Posterior vena cava (tissue), 2 donors: Measurements from ENCODE around the gene CACNB4. TPM values are rescaled to one million over a fixed set of nuclear protein-coding genes. Genes with fewer than 3 reads are reported as not detected.

Experiments
- DNase-seq: peaks from one replicate; pipeline ENCODE4 v3.0.0-alpha.2; 2020; ENCODE audit warnings: low spot score
- intact Hi-C, 2 donors: fragments of 100-400 bp; cut with DNase I; formaldehyde crosslinking; loops; one replicate each; pipeline versions ENCODE4 v1.14.1 to v1.14.2; 2022 to 2023
- total RNA-seq, 2 donors: library from RNA; stranded (reverse); fragmentation: NEBNext Ultra II Directional; extraction: Animal tissue kit (Norgen Biotek cat#: 25700); gene quantifications; one replicate each; pipeline ENCODE4 v1.2.1, GENCODE V29; 2021
- donor health status: DM: yes; HTN: yes; CAD: no.
- donor health status: DM: yes; HTN: yes; CAD: no.

Gene CACNB4
- total RNA-seq, 2 donors from 2014 or later = 8.6 to 10.5 TPM

DNA sequence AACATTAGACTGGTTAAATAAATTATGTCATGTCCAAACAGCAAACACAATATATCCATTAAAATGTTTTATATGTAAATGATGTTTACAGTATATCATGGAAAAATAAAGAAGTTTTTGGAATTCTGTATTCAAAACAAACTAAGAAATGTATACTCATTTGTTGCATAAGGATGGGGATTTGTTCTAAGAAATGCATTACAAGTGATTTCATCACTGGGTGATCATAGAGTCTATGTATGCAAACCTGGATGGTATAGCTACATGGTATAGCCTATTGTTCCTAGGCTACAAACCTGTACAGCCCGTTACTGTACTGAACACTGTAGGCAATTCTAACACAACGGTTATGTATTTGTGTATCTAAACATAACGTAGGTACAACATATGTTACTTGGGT lies 305.7 kb downstream of the CACNB4 start:
- intact Hi-C loops = no loop called here
- no peak for DNase-seq

DNA sequence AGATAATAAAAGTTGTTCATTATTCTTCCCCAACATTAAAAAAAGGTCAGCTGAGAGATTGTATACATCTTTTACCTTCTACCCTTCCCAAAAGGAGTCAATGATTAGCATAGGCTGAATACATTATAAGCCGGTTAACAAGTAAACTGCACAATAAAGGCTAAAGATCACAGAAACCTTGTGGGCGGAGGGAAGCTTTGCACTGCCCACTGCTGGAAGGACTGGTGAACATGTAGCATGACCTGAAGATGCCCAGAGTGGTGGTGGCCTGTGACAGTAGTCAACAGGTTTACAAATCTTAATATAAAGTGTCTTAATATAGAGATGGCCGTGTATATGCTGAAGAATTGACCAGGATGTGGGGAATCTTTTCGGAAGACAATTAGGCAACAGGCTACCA lies 306.3 kb downstream of the CACNB4 start:
- intact Hi-C loops = no loop called here
- no peak for DNase-seq

DNA sequence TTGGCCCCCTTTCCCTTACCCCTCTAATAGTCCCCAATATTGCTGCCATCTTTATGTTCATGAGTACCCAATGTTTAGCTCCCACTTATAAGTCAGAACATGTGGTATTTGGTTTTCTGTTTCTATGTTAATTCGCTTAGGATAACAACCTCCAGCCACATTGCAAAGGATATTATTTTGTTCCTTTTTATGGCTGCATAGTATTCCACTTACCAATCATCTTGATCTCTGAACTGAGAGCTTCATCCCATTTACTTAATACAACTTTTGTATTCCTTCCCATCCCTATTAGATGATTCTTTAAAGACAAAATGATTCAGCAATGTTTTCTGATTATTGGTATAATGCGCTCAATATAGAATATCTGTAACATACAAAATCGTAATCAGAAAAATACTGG lies 307.3 kb downstream of the CACNB4 start:
- no peak for DNase-seq
- intact Hi-C loops = no loop called here

DNA sequence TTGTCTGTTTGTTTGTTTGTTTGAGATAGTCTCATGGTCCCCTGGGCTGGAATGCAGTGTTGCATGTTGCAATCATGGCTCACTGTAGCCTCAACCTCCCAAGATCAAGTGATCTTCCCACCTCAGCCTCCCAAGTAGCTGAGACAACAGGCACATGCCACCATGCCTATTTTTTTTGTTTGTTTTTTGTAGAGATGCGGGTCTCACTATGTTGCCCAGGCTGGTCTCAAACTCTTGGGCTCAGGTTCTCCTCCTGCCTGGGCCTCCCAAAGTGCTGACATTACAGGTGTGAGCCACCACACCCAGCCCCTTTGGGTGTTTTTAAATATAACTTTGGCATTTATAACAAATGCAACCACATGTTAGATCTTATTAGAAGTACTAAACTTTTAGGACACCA lies 308.2 kb downstream of the CACNB4 start:
- intact Hi-C loops = no loop called here
- no peak for DNase-seq

DNA sequence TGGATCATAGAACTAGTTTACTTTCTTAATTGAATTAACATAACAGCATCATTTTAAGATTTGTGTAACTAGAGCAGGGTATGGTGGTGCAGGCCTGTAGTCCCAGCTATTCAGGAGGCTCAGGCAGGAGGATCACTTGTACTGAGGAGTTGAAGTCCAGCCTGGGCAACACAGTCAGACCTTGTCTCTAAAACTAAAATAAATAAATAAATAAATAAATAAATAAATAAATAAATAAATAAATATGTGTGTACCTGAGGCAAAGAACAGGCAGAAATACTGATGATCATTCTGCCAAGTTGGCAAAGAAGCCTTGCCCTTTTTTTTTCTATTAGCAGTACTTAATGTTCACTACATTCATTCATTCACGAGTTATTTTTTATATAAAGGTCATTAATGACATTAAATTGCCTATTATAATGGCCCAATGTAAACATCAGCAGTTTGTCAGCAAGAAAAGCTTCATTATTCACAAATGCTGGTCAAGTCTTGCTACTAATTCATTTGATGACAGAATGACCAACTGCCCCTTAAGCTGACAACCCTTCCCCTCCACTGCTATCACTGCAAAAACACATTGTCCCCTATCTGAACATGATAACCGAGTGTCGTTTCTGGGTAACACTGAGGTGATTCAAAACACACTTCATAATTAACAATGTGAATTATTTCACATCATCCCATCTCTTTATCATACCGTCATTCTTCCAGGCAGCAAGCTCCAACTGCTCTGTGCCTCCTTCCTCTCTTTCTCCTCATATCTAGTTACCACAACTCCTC lies 309.6 kb downstream of the CACNB4 start:
- intact Hi-C loops = no loop called here
- no peak for DNase-seq

DNA sequence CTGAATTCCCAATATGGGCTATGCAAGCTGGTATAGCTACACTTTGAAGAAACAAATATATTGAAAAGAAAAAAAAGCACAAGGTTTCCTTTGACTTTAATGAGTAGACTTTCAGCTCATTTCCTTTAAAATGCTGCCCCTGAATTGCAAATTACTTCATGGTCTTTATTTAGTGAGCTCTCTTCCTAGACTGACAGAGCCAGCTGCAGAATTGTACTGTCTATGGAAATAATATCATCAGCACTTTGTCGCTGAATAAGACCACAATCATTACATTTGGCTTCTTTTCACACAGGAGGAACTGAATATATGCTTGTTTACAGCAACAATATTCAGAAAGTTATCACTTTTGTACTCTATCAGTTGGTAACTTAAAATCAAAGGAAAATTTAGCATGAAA lies 312.4 kb downstream of the CACNB4 start:
- intact Hi-C loops = no loop called here
- DNase-seq = no peak

DNA sequence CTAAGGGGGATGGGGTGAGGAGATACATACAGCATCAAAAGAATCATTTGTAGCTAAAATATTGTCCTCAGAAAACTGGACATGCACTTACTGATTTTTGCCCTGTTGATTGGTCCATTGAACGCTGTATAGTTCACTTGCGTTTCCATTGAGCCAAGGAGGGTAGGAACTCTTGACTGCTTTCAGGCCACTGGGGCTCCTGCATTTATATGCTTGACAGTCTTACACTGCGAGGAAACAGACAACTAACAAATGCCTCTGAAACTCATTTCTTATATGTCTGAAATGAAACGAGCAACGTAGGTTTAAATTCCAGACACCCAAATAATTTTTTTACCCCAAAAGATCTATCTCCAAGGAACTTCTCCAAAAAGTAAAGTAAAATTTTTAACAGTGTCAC lies 312.8 kb downstream of the CACNB4 start:
- intact Hi-C loops = no loop called here
- no peak for DNase-seq

DNA sequence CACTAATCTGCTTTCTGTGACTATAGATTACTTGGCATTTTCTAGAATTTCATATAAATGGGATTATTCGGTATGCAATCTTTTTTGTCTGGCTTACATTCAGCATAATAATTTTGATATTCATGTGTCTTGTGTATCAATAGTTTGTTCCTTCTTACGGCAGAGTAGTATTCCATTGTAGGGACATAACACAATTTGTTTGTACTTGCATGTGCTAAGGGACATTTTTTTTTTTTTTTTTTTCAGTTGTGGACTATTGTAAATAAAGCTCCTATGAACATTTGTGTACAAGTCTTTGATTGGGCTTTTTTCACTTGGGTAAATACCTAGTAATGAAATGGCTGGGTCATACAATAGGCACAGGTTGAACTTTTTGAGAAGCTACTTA lies 315.7 kb downstream of the CACNB4 start:
- no peak for DNase-seq
- intact Hi-C loops = no loop called here

Other genes starting within 250 kb of the CACNB4 start
- 10 to 100 TPM; 40.9 to 50.8 TPM for gene STAM2, start 76.7 kb upstream of the CACNB4 start, total RNA-seq
- 10 to 100 TPM; 35.5 to 45.0 TPM for gene FMNL2, start 236.1 kb upstream of the CACNB4 start, total RNA-seq